Measurements from ENCODE around the gene VOPP1. TPM values are rescaled to one million over a fixed set of nuclear protein-coding genes. Genes with fewer than 3 reads are reported as not detected.

The VOPP1 gene
- total and polyA plus RNA-seq, 10 of the 15 experiments (the other 5 are each of a cell fraction or from before 2014, with no cell fraction given) = 32.8 to 206 (median 129) TPM

DNA sequence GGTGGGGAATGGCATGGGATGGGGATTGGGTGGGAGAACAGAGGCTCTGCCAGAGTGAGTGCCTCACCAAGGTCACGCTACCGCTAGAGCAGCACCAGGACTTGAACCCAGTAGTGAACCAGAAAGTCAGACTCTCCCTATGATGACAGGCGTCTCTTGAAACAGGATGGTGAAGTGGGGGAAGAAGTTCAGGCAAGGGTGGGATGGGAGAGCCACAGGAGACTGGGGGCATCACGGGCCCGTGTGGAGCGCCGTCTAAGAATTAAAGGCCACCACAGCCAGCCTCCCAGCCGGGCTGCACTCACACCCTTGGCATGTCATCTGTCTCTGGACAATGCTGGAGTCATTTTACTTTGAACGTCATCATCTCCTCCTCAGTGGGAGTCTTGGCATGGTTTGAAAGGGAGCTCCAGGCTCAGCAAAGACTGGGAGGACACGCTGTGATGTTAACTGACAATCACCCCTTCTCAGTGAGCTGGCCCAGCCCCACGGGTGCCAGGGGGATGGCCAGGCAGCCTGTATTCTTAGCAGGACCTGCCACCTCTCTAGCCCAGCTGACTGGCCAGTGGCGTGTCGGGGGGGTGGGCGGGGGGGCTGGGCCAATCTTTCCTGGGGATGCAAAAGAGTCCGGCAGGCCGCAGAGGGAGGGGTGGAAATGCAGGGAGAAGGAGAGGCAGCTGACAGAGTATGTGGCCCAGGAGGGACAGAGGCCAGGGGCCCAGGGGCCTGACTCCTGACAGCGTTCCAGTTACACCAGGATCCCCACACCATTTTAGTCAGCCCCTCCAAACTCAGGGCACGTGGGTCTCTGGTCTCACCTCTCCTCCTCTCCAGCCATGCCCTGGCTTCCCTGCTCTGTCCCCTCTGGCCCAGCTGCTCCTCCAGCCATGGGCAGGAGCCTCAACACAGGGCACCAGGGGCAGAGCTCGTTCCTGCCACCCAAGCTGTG, 96.2 kb downstream of the VOPP1 start:
- intact Hi-C loops (cut with micrococcal nuclease; ENCODE audit: unreplicated experiment) (no loop called here), in situ Hi-C loops (cut with MboI) (no loop called here)
- H3K27me3 ChIP-seq (replicated peaks in 1 of 2; ENCODE audit: control insufficient read depth in 2 of 2, insufficient read depth in 2 of 2, low read length in 1 of 2) = no peaks in the 10 kb centered on the region
- peaks cover 18 to 36% of the 10 kb centered on the region in 2 experiments for H3K36me3 ChIP-seq (ENCODE audit: control insufficient read depth in 2 of 2, insufficient read depth in 2 of 2, low read length in 1 of 2)
- H3K79me2 ChIP-seq (ENCODE audit: control insufficient read depth, insufficient read depth, low read length) = no peaks in the 10 kb centered on the region; the same call in 1 of the 2 replicates
- H4K20me1 ChIP-seq (ENCODE audit: control insufficient read depth, insufficient read depth) = no peaks in the 10 kb centered on the region
- ChIA-PET RAD21 (ENCODE audit: unreplicated experiment) (no interaction called here), POLR2A (no interaction called here), SMC1A (ENCODE audit: uncharacterized antibody, unreplicated experiment) (no interaction called here), CTCF (no interaction called here)
- DNase-seq (ENCODE audit: low read depth, low spot score) (no peak), ATAC-seq (no peak), FAIRE-seq (no peak)
- H3K9me3 ChIP-seq (replicated peaks; ENCODE audit: control insufficient read depth, insufficient read depth, low read length) = no peaks in the 10 kb centered on the region
- H3K27ac ChIP-seq (ENCODE audit: control insufficient read depth, insufficient read depth) = no peak overlapping the region
- TF ChIP-seq ZNF217 (IDR thresholded peaks at IDR 0.05) = no peak
- TF ChIP-seq NRF1 (conservative IDR thresholded peaks at IDR 0.05; ENCODE audit: low read depth, low read length) = no peak
- no peak for TF ChIP-seq MXI1 (IDR thresholded peaks at IDR 0.05; ENCODE audit: low read depth, low read length)
- peak; percentile 24; the same call in 1 of the 2 replicates for TF ChIP-seq POLR2A (IDR thresholded peaks at IDR 0.05; ENCODE audit: low read depth, low read length)
- no peak for TF ChIP-seq SUPT20H (IDR thresholded peaks at IDR 0.05; ENCODE audit: borderline replicate concordance, control insufficient read depth, low read depth, low read length)
- no peak for TF ChIP-seq KLF5 (IDR thresholded peaks at IDR 0.05; ENCODE audit: partially characterized antibody)
- H2AFZ ChIP-seq (ENCODE audit: control insufficient read depth, low read depth, low read length) = no peak overlapping the region
- H3K4me1 ChIP-seq (ENCODE audit: control insufficient read depth, insufficient read depth, low read length) = no peaks in the 10 kb centered on the region; the same call in 1 of the 2 replicates
- no peak overlapping the region for H3K4me2 ChIP-seq (ENCODE audit: control insufficient read depth, insufficient read depth)
- BruUV-seq (replicated peaks) = no TSS peak
- 96% methylated on average over 15 of the region's 19 CpGs for WGBS (ENCODE audit: insufficient coverage, insufficient replicate concordance, low lambda C conversion rate, missing lambda C conversion rate)
- no peak overlapping the region for H3K9ac ChIP-seq (ENCODE audit: control insufficient read depth, insufficient read depth, low read length)
- no peak overlapping the region for H3K4me3 ChIP-seq
